GM18502 (cell line): ENCODE results near the gene MAP6D1.
"Not testable (repeated sequence)": the region's sequence is repeated elsewhere in the genome, so short reads cannot be mapped to it uniquely, and the experiment has no call there.

Experiments used
- ATAC-seq: cut with Tn5 transposase; IDR thresholded peaks from one replicate; pipeline ENCODE4 v1.9.1; 2021; ENCODE audit warnings: mild to moderate bottlenecking; ENCODE audit not compliant: unreplicated experiment, poor library complexity

Gene MAP6D1

GRCh38 chr3:183801601-183802000 is 23.8 kb downstream of the MAP6D1 start:
- ATAC-seq, result no peak

- no peak for ATAC-seq
Observed at GRCh38 chr3:183800243-183800863, 25.0 kb downstream of the MAP6D1 start.

GRCh38 chr3:183799461-183799860 is 25.9 kb downstream of the MAP6D1 start:
- ATAC-seq, result no peak

GRCh38 chr3:183797996-183798395 is 27.4 kb downstream of the MAP6D1 start:
- no peak for ATAC-seq

GRCh38 chr3:183796372-183796771 is 29.0 kb downstream of the MAP6D1 start:
- ATAC-seq, result no peak

GRCh38 chr3:183794452-183794851 is 30.9 kb downstream of the MAP6D1 start:
- no peak for ATAC-seq

- ATAC-seq, result no peak
Observed at GRCh38 chr3:183792976-183793375, 32.4 kb downstream of the MAP6D1 start.

- no peak for ATAC-seq
Observed at GRCh38 chr3:183790700-183791099, 34.7 kb downstream of the MAP6D1 start.

- no peak for ATAC-seq
Observed at GRCh38 chr3:183789826-183790225, 35.6 kb downstream of the MAP6D1 start.

- ATAC-seq, result not testable (repeated sequence)
Observed at GRCh38 chr3:183784503-183784902, 40.9 kb downstream of the MAP6D1 start.

GRCh38 chr3:183782576-183783276 is 42.7 kb downstream of the MAP6D1 start:
- ATAC-seq, result peak; percentile 47

- no peak for ATAC-seq
Observed at GRCh38 chr3:183781246-183781645, 44.1 kb downstream of the MAP6D1 start.

- ATAC-seq, result no peak
Observed at GRCh38 chr3:183779896-183780465, 45.4 kb downstream of the MAP6D1 start.

GRCh38 chr3:183777016-183777618 is 48.3 kb downstream of the MAP6D1 start:
- no peak for ATAC-seq

GRCh38 chr3:183776451-183776850 is 48.9 kb downstream of the MAP6D1 start:
- ATAC-seq, result not testable (repeated sequence)

GRCh38 chr3:183775781-183776180 is 49.6 kb downstream of the MAP6D1 start:
- ATAC-seq, result no peak

GRCh38 chr3:183774631-183775030 is 50.7 kb downstream of the MAP6D1 start:
- no peak for ATAC-seq

- ATAC-seq, result no peak
Observed at GRCh38 chr3:183769453-183769852, 55.9 kb downstream of the MAP6D1 start.

GRCh38 chr3:183768114-183768513 is 57.3 kb downstream of the MAP6D1 start:
- no peak for ATAC-seq

- ATAC-seq, result peak; percentile 76
Observed at GRCh38 chr3:183766745-183767606, 58.4 kb downstream of the MAP6D1 start.
